Activated CD8-positive, alpha-beta memory T cell treated with anti-CD3 and anti-CD28 coated beads for 48 hours (primary cell): ENCODE measurements around the gene SMAD6.

Experiments
- DNase-seq, 3 experiments: peaks; one replicate each; pipeline ENCODE4 v3.0.0-alpha.2; 2020; ENCODE audit warnings: low read depth in 2 of 3, low spot score in 2 of 3

SMAD6 gene

DNA sequence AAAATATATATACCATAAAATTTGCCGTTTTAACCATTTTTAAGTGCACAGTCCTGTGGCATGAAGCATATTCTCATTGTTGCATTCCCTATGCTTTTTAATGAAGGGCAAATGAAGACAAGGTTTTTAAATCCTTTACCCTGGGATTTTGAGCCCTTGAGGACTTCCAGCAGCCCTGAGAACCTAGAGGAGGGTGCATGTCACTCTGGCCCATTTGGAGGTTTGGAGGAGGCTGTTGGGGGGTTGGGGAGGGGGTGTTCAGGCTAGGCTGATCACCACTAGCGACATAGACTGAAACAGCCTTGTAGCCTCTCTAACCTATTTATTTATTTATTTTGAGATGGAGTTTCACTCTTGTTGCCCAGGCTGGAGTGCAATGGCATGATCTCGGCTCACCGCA is 86.0 kb downstream of the SMAD6 start:
- DNase-seq = no peak

DNA sequence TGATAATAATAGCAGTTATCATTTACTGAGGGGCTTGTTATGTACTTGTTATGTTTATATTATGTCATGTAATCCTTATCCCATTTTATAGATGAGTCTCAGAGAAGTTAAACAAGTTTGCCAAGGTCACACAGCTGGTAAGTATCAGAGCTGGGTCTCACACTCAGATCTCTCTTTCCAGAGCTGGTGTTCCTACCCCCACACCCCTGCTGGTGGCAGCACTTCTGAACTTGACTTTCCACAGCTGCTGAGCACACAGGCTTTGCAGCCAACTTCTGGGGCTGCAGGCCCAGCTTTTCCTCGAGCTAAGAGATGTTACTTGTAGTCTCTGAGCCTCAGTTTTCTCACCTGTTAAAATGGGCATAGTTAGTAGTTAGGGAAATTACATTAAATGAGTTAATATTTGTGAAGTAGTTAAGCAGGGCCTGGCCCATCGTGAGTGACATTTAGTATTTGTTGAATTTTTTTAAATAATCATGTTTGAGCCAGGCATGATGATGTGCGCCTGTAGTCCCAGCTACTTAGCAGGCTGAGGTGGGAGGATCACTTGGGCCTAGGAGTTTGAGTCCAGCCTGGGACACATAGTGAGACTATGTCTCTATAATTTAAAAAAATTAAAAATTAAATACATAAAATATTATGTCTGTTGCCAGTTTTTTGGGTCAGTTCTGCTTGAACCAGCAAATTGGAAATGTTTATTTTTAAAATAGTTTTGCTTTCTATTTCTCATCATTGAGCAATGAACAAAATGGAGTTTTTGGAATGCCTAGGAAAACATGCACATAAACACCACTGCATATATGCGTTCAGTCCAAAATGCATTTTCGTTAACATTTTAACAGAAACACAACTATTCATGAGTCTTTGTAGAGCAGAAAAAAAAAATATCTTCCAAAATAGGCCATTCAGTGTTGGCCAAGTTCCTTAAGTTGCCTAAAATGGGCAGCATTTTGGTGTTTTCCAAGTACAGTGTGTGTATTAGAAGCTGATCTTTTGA is 87.3 kb downstream of the SMAD6 start:
- DNase-seq = no peak

DNA sequence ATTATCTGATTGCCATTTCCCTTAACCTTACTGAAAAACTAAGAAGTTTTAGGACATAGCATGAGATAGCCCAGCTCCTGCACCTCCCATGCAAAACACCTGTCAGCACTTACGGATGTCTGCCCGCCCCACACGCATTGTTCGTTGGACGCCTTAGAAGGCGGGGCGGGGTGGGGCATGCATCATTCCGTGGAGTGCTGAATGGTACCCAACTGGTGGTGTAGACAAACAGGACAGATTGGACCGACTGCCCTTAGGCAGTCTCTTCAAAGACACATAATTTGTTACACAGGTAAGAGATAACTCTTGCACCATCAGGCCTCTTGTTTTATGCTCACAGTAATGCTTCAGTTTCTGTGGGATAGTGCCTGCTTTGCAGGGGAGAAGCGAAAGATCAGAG is 93.8 kb downstream of the SMAD6 start:
- DNase-seq = no peak

DNA sequence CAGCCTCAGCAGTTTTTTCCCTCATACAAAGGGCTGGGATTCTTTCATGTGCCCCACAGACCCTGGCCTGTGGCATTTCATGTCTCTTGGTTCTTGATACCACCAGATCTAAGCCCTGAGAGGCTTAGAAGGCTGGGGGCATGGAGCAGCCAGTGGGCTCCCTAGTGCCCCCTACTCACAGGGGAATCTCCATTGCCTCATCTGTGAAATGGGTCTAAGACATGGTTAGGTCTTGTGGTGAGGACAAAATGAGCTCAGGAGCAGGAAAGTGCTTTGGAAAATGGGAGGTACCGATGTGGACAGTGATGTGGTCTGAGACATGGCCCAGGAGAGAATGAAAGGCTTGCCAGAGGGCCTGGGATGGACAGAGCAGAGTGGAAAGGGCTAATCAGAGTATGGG is 94.3 kb downstream of the SMAD6 start:
- no peak for DNase-seq

DNA sequence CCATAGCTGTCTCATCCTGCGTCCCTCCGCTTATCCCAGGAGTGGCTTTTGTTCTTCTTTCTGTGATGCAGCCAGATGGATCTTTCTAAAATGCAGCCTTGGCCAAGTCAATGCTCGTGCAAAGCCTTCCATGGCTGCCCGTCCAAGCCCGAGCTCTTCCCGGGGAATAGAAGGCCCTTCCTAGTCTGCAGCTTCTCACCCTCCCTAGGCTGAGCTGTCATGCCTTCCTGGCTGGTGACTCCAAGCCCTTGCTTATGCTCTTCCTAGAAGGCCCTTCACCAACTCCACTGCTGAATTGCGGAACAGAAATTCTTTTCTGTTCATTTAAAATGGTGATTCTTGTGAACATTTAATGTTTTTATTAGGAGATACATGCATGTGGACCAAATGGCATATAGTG is 95.9 kb downstream of the SMAD6 start:
- no peak for DNase-seq

- DNase-seq = no peak
Measured at GRCh38 chr15:66798426-66799061, 96.5 kb downstream of the SMAD6 start.

DNA sequence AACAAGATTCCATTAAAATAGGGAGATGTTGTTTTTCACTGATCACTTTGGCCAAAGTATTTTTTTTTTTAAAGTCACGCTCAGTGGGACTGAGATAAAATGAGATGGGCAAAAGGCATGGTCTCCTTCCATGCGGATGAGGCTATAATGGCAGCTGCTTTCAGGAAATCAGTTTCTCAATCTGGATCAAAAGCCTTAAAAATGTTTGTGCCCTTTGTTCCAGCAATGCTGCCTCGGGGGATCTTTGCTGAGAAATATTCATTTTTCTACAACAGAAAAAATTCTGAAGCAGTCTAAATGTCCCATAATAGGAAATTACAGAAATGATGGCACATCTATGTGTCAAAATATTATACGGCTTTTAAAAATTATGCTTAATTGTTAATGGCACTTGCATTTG is 97.2 kb downstream of the SMAD6 start:
- no peak for DNase-seq

DNA sequence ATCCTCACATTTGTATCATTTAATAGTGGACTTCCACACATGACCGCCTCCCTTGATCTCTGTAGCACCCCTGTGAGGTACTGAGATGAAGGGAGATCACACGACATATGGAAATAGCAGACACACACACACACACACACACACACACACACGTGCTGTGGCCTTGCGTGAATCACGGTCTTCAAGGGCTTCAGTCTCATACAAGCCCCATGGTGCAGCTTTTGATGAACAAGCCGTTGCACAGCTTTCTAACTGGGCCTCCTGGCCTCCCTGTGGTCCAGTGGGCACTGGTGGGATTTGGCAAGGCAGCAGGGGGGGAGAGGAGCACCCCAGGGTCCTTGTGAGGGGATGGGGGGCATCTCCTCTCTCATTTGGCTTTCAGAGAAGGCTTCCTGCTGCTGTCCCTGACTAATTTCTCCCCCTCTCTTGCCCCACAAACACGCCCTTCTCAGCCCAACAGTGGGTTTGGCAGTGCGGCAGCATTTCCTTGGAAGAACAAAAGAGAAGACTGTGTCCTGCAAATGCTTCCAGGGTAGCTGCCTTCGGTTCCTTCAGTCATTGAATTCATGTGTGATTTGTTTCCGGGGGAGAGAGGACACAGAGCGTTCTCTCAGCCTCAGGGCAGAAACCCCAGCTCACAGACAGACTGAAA is 98.7 kb downstream of the SMAD6 start:
- DNase-seq = no peak

DNA sequence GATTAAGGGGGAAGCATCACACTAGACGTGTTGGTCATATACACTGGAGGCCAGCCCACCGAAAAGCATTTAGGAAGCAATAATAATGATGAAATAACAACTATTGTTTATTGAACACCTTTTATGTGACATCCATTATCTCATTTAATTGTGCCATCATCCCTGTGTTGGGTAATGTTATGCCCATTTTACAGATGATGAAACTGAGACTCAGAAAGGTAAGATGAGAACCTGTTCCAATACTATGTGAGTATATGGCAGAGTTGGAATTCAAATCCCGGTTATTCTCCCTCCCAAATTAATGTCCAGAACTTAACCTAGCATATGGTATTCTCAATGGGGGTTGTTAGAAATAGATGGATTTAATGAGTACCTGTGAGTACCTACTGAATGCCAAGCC is 99.2 kb downstream of the SMAD6 start:
- no peak for DNase-seq

GRCh38 chr15:66802025-66803001 is 100.3 kb downstream of the SMAD6 start:
- DNase-seq = no peak

DNA sequence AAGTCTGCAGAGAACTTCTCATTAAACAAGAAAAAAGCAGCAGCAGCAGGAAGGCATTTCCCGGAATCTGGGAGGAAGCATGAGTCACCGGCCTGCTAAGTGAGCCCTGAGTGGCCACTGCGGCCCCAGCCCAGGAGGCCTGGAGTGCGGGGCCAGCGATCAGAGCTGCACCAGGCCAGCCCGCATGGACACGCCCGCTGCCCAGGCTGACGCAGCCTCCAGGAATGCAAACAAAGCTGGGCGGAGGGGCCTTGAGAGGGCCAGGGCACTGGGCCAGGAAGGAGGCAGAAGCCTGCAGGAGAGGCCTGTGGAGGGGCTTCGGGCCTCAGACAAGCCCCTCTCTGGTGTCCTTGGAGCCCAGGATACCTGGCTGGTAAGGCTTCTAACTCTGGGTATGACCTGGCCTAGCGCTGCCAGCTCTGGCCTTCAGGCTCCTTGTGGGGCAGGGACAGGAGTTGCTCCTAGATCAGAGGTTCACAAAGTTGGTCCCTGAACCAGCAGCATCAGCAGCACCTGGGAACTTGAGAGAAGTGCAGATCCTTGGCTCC is 101.2 kb downstream of the SMAD6 start:
- DNase-seq = no peak

DNA sequence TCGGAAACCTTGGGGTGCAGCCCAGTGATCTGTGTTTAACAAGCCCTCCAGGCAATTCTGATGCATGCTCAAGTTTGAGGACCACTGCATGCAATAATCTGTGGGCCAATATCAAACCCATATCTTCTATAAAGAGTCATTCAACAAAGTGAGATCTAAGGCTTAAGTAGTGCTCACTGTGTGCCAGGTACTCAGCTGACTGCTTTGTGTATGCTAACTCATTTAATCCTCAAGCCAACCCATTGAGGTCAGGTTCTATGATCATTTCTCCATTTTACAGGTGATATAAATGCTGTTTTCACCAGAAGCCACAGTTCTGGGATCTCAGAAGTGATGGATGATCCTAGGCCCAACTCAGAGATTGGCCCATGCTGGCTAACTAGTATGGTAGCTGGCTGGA is 101.7 kb downstream of the SMAD6 start:
- DNase-seq = no peak

DNA sequence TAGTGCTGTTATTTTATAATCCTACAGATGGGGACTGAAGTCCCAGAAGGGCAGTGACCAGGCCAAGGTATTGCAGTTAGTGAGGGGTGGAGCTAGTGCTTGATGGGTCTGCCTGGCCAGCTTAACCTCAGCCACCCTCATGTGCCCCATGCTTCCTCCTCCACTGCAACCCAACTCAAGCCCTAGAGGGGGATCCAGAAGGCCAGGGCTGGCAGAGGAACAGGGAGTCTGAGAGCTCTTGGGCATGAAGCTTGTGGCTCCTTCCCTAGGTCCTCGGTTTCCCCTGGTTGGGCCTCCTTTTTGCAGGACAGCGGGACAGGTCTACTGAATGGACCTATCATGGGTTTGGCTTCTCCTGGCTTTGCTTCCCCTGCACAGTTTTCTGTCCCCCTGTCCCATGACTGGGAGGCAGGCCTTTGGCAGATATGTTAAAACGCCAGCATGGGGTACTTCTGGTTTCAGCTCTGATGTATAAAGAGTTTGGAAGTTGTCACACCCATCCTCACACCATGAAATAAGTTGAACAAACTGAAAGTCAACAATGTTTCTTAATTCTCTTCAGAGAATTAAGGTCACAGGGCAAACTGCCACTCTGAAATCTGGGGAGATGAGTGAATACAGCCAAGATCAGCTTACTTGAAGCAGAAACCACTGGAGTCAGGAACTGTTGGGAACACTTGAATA is 103.3 kb downstream of the SMAD6 start:
- no peak for DNase-seq

GRCh38 chr15:66808181-66808824 is 106.3 kb downstream of the SMAD6 start:
- no peak for DNase-seq

GRCh38 chr15:66809664-66810063 is 107.6 kb downstream of the SMAD6 start:
- DNase-seq = no peak

DNA sequence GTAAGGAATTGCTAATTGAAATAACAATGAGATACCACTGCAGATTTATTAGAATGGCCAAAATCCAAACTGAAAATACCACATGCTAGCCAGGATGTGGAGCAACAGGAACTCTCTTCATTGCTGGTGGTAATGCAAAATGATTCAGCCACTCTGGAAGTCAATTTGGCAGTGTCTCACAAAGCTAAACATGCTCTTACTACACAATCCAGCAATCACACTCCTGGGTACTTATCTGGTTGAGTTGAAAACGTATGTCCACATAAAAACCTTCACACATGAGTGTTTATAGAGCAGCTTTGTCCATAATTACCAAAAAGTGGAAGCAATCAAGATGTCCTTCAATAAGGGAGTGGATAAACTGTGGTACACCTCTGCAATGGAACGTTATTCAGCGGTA is 113.3 kb downstream of the SMAD6 start:
- no peak for DNase-seq

DNA sequence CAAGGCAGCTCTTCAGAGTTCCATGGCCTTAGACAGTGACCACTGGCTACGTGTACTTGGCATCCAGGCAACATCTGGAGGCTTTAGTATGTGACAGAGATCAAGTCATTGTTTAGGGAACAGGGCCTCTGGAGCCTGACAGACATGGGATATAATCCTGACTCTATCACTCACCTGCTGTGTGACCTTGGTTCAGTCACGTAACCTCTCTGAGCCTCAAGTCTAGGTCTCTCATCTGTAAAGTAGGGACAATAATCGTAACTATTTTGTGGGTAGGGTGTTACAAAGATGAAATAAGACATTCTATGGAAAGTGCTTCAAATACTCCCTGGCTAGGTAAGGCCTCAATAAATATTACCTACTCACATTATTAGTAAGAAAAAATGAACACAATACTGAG is 114.2 kb downstream of the SMAD6 start:
- no peak for DNase-seq

DNA sequence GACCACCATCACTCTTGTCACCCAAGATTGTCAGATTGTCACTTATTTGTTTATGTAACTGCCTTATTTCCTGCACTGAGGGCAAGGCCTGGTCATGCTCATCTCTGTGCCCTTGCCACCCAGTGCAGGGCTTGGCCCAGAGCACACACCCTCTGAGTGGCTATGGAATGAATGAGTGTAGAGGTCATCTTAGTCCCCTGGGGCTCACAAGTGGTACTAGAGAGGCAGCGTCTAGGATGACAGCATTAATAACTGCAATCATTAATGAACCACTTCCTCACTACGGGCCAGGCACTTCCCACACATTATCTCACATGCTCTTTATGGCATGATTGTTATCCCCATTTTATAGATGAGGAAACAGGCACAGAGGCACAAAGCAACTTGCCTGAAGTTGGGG is 117.0 kb downstream of the SMAD6 start:
- no peak for DNase-seq

DNA sequence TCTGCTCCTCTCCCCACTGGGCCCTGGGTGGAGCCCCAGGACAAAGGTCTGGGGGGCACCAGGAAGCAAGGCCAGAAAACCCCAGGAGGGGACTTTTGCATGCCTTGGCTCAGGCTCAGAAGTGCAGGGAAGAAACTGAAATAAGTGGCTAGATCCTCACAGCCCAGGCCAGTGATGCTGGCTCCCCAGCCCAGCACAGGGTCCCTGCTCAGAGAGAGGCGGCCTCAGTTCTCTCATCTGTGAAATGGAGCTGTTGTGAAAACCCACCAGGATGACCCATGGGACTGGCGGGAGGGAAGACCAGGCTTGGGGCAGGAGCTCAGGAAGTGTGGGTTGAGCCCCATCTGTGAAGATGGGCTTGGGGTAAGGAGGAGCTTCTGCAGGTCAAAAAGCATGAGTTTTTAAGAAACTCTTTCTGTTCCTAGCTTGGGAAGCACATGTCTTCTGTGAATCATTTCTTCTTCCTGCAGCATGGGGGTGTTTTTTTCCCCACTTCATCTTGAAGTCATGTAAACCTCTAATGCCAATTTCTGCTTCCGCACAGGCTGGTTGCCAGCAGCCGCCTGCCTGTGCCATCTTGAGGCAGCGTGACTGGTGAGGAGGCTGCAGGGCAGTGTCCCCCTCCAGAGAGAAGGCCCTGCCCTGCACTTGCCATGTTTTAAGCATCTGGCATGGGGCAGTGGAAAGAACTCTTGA is 118.6 kb downstream of the SMAD6 start:
- no peak for DNase-seq
